ENCODE data around the gene RHOG.

Gene RHOG

GRCh38 chr11:3840870-3841425 lies at the start of gene RHOG:
TSS of gene RHOG (minus strand) at chr11:3840959. CDS start at chr11:3828138, 12,821 bp downstream.
- DNase-seq = no peak

GRCh38 chr11:3890014-3890413 lies 49.3 kb upstream of the RHOG start:
- no peak for DNase-seq

- DNase-seq = no peak
Measured at GRCh38 chr11:3888876-3889275, 48.1 kb upstream of the RHOG start.

GRCh38 chr11:3886985-3887384 lies 46.2 kb upstream of the RHOG start:
- no peak for DNase-seq

- DNase-seq = no peak
Measured at GRCh38 chr11:3885855-3886254, 45.1 kb upstream of the RHOG start.

GRCh38 chr11:3882655-3883054 lies 41.9 kb upstream of the RHOG start:
- no peak for DNase-seq

GRCh38 chr11:3880724-3881123 lies 40.0 kb upstream of the RHOG start:
- no peak for DNase-seq

- DNase-seq = no peak
Measured at GRCh38 chr11:3879967-3880542, 39.3 kb upstream of the RHOG start.

GRCh38 chr11:3879216-3879966 lies 38.6 kb upstream of the RHOG start:
- no peak for DNase-seq

GRCh38 chr11:3878258-3878584 lies 37.5 kb upstream of the RHOG start:
- DNase-seq = no peak

- no peak for DNase-seq
Measured at GRCh38 chr11:3877364-3878257, 36.9 kb upstream of the RHOG start.

GRCh38 chr11:3876613-3877012 lies 35.9 kb upstream of the RHOG start:
- no peak for DNase-seq

GRCh38 chr11:3873712-3874349 lies 33.1 kb upstream of the RHOG start:
- DNase-seq = no peak

- DNase-seq = no peak
Measured at GRCh38 chr11:3867209-3868091, 26.7 kb upstream of the RHOG start.

- DNase-seq = no peak
Measured at GRCh38 chr11:3866836-3867208, 26.1 kb upstream of the RHOG start.

- DNase-seq = no peak
Measured at GRCh38 chr11:3866206-3866605, 25.4 kb upstream of the RHOG start.

GRCh38 chr11:3865388-3866193 lies 24.8 kb upstream of the RHOG start:
- no peak for DNase-seq

GRCh38 chr11:3861683-3862082 lies 20.9 kb upstream of the RHOG start:
- DNase-seq = no peak

GRCh38 chr11:3860898-3861393 lies 20.2 kb upstream of the RHOG start:
- DNase-seq = peak; percentile 44

GRCh38 chr11:3860375-3860774 lies 19.6 kb upstream of the RHOG start:
- DNase-seq = peak; percentile 59

- DNase-seq = peak; percentile 27
Measured at GRCh38 chr11:3859373-3859881, 18.7 kb upstream of the RHOG start.

Measured in activated naive CD4-positive, alpha-beta T cell treated with Interleukin-2 at 50 U/mL for 16 hours (primary cell).